Brain microvascular endothelial cell (primary cell): ENCODE measurements around the gene GPR3.
"Not testable (repeated sequence)": the region's sequence is repeated elsewhere in the genome, so short reads cannot be mapped to it uniquely, and the experiment has no call there.

Experiments
- DNase-seq: peaks from one replicate; pipeline ENCODE4 v3.0.0-alpha.2; 2020
- H3K27ac ChIP-seq: fragments of 250-450 bp; sonication (Bioruptor Pico); 2 replicates; pipeline ENCODE4 v1.5.1; 2020; ENCODE audit warnings: mild to moderate bottlenecking, moderate library complexity
- H3K27me3 ChIP-seq: fragments of 250-450 bp; sonication (Bioruptor Pico); replicated peaks from 2 replicates; pipeline ENCODE4 v1.5.1; 2020; ENCODE audit warnings: mild to moderate bottlenecking
- H3K36me3 ChIP-seq: fragments of 250-450 bp; sonication (Bioruptor Pico); replicated peaks from 2 replicates; pipeline ENCODE4 v1.5.1; 2020; ENCODE audit warnings: mild to moderate bottlenecking
- H3K4me3 ChIP-seq: 2 replicates; pipeline ENCODE4 v1.5.1; 2011; ENCODE audit warnings: low read depth, mild to moderate bottlenecking, control low read depth, low read length, moderate library complexity
- in situ Hi-C: cut with HindIII; loops from 2 replicates; pipeline ENCODE4 v1.10.0; 2017; ENCODE audit warnings: low sequenced_read_pairs, low pct_ligation_motif_present
- TF ChIP-seq, protein P1 (sequence below): IDR thresholded peaks from 2 replicates; pipeline ENCODE4 v1.5.1; 2011; ENCODE audit warnings: low read depth, mild to moderate bottlenecking, moderate library complexity, low read length, control low read depth, inconsistent platforms; ENCODE audit errors: missing control alignments

GPR3 gene

DNA sequence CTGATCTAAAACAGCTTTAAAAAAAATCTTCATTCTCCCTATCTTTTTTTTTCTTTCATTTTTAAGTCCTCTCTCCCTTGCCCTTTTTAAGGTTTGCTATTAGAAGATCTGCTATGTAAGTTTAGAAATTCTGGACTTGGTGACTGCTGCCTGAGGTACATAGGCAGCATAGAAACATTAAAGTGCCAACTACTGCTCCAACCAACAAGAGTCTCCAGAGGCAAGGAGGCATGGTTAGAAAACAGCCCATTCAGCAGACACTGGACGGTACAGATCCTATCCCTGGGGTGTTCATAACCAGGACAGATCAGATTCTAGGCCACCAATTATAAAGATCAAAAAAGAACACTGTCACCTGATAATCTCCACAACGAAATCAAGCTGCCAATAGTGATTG is 36.6 kb downstream of the GPR3 start:
- no peak for DNase-seq
- Histone ChIP-seq H3K27me3 (no peaks in the 10 kb centered on the region), H3K4me3 (no peak overlapping the region), H3K36me3 (peaks cover 15% of the 10 kb centered on the region), H3K27ac (no peak overlapping the region)
- TF ChIP-seq, protein P1, sequence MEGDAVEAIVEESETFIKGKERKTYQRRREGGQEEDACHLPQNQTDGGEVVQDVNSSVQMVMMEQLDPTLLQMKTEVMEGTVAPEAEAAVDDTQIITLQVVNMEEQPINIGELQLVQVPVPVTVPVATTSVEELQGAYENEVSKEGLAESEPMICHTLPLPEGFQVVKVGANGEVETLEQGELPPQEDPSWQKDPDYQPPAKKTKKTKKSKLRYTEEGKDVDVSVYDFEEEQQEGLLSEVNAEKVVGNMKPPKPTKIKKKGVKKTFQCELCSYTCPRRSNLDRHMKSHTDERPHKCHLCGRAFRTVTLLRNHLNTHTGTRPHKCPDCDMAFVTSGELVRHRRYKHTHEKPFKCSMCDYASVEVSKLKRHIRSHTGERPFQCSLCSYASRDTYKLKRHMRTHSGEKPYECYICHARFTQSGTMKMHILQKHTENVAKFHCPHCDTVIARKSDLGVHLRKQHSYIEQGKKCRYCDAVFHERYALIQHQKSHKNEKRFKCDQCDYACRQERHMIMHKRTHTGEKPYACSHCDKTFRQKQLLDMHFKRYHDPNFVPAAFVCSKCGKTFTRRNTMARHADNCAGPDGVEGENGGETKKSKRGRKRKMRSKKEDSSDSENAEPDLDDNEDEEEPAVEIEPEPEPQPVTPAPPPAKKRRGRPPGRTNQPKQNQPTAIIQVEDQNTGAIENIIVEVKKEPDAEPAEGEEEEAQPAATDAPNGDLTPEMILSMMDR = no peak
- in situ Hi-C loops = no loop called here

DNA sequence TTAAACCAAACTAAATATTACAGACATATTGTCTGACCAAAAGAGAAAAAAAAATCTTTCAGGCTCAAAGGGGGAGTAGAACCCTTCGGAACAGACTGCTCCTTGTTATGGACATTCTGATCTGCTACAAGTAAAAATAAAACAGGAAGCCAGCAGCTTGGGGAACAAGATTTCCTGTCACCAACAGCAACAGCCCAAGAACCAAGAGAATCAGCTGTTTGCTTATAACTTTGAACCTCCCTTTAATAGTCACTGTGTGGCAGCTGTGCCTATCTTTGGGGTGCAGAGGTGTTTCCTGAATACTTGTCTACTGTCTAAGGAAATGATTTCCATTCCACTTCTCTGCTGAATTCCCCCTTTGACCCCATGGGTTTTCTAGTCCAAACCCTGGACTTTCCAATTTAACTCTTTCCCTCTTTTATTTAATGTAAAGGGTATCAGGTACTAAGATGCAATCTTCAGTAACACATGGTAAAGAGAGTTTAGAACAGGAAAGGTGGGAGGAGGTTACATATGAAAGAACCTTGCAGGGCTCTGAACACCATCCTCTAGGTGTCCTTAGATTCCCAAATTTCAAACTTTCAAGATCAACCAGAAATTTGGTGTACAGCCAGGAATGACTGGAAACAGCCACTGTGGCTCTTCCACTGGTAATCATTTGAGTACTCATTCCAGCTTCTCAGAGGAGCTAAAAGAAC is 38.6 kb downstream of the GPR3 start:
- Histone ChIP-seq H3K4me3 (no peak overlapping the region), H3K27ac (no peak overlapping the region), H3K27me3 (no peaks in the 10 kb centered on the region), H3K36me3 (peaks cover 15% of the 10 kb centered on the region)
- in situ Hi-C loops = no loop called here
- peak; percentile 6 for DNase-seq
- TF ChIP-seq, protein P1 = no peak

DNA sequence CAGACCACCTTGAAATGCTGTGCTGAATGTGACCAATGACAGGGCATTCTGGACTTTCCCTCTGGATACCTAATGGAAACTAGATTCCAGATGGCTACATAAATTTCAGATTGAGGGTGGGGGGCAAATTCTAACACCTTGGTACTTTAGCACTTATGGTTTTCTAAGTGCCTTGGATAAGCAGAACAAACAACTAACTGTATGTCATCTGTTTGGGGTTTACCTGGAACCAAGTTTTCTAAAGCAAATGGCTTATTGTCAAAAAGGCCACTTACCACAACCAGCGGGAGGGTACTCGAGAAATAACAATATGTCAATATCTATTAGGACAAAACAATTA is 39.1 kb downstream of the GPR3 start:
- Histone ChIP-seq H3K36me3 (peaks cover 14% of the 10 kb centered on the region), H3K27me3 (no peaks in the 10 kb centered on the region), H3K4me3 (no peak overlapping the region), H3K27ac (no peak overlapping the region)
- in situ Hi-C loops = no loop called here
- no peak for DNase-seq
- TF ChIP-seq, protein P1 = no peak

DNA sequence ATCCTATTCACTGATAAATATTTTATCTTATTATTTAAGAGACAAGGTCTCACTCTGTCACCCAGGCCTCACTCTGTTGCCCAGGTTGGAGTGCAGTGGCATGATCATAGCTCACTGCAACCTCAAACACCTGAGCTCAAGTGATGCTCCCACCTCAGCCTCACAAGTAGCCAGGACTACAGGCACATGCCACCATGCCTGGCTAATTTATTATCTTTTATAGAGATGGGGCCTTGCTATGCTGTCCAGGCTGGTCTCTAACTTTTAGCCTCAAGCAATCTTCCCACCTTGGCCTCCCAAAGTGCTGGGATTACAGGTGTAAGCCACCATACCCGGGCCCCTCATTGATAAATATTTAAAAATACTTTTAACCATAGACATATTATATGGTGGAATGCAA is 40.3 kb downstream of the GPR3 start:
- H3K4me3 ChIP-seq, H3K36me3 ChIP-seq, DNase-seq, in situ Hi-C loops, H3K27me3 ChIP-seq, H3K27ac ChIP-seq: not testable (repeated sequence)

DNA sequence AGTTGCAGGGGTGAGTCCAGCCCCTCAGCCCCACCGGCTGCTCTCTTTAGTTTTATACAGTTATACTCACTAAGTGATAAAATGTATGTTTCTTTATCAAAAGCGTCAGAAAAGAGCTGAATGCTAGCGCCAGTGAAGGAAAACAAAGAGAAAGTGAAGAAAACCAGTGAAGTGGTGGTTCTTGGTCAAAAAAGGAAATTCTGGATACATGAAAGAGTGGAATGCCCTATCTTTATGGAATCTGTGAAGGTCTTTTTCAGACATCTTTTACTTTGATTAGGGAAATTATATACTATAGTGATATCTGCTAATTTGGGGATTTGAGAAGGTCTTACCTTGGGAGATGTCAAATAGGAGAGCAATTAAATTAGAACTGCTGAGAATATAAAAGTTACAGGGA is 41.3 kb downstream of the GPR3 start:
- Histone ChIP-seq H3K27me3 (no peaks in the 10 kb centered on the region), H3K36me3 (no peaks in the 10 kb centered on the region), H3K27ac (no peak overlapping the region), H3K4me3 (no peak overlapping the region)
- TF ChIP-seq, protein P1 = no peak
- DNase-seq = no peak
- in situ Hi-C loops = no loop called here

DNA sequence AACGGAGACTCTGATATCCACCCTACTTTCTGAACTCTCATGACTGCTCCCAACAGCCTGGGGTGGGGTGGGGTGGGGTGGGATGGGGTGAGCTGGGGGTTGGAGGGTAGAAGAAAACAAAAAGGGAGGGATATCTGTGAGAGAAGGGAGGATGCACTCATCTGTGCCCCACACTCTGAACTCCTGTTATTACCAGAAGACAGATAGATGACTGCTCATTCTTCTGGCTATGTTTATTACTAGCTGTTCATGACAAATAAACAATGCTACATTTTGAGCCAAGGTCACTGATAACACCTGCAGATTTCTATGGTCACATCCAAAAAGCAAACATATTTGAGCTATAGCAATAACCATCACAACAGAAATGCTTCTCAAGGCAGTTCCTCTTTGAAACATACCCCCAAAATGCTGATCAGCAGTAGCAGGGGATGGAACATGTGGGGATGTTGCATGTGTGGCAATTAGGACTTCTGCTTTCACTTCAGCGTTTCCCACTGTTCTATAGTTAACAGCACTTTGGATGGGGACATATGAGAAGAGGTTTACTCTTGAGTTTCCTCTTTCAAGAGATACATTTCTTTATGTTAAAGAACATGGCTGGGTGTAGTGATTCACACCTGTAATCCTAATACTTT is 43.3 kb downstream of the GPR3 start:
- no peak for DNase-seq
- Histone ChIP-seq H3K27me3 (no peaks in the 10 kb centered on the region), H3K27ac (no peak overlapping the region), H3K4me3 (no peak overlapping the region), H3K36me3 (no peaks in the 10 kb centered on the region)
- in situ Hi-C loops = no loop called here
- TF ChIP-seq, protein P1 = no peak
